Type B pancreatic cell (in vitro differentiated cells): ENCODE data around the gene FEM1A. TPM values are rescaled to one million over a fixed set of nuclear protein-coding genes. Genes with fewer than 3 reads are reported as not detected.
A peak's percentile ranks its signal among the peaks of the same experiment; 100 is the strongest.
"Not testable (repeated sequence)": the region's sequence is repeated elsewhere in the genome, so short reads cannot be mapped to it uniquely, and the experiment has no call there.

Experiments
- DNase-seq: peaks from one replicate; pipeline ENCODE4 v3.0.0; 2021; ENCODE audit warnings: mixed read lengths; ENCODE audit not compliant: unreplicated experiment; ENCODE audit errors: extremely low spot score
- H3K27ac Mint-ChIP-seq: 2 replicates; pipeline ENCODE4 v1.8.0; 2021; ENCODE audit warnings: mild to moderate bottlenecking, mixed read lengths
- H3K27me3 Mint-ChIP-seq: 2 replicates; pipeline ENCODE4 v1.8.0; 2021; ENCODE audit warnings: mixed read lengths
- H3K36me3 Mint-ChIP-seq: 2 replicates; pipeline ENCODE4 v1.8.0; 2021; ENCODE audit warnings: mixed read lengths
- H3K4me1 Mint-ChIP-seq: one replicate; pipeline ENCODE4 v1.8.0; 2021; ENCODE audit warnings: mixed read lengths; ENCODE audit not compliant: unreplicated experiment
- H3K4me3 Mint-ChIP-seq: 2 replicates; pipeline ENCODE4 v1.8.0; 2021; ENCODE audit warnings: mild to moderate bottlenecking, mixed read lengths
- H3K9me3 Mint-ChIP-seq: 2 replicates; pipeline ENCODE4 v1.8.0; 2021; ENCODE audit warnings: mixed read lengths
- total RNA-seq: library from RNA; stranded (reverse); gene quantifications from 2 replicates; pipeline ENCODE4 v1.2.1, GENCODE V29; 2021; ENCODE audit warnings: low replicate concordance
- TF ChIP-seq, protein P1 (sequence below): fragments of 200-600 bp; sonication (generic); conservative IDR thresholded peaks from 2 replicates; pipeline ENCODE4 v1.5.0; 2021; ENCODE audit warnings: antibody characterized with exemption, mild to moderate bottlenecking

Gene FEM1A
- total RNA-seq, 1 donor from 2014 or later: 13.7 TPM

DNA sequence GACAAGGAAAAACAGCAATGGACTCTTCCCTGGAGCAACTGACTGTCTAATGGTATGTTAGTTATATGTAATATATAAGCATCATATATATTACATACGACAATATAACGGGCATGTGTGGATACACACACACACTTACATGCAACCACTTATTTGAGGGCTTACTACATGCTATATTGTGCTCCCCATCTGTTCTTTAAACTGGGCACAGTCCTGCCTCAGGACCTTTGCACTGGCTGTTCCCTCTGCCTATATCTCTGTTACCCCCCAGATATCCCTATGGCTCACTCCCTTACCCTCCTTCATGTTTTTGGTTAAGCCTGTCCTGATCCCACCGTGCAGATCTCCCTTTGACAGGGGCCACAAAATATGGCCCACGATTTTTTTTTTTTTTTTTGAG, 29.7 kb downstream of the FEM1A start:
- Mint-ChIP-seq H3K36me3 (no peaks in the 10 kb centered on the region), H3K9me3 (no peaks in the 10 kb centered on the region), H3K4me3 (no peak overlapping the region), H3K27ac (no peak overlapping the region), H3K4me1 (no peaks in the 10 kb centered on the region), H3K27me3 (no peaks in the 10 kb centered on the region)
- TF ChIP-seq, protein P1, sequence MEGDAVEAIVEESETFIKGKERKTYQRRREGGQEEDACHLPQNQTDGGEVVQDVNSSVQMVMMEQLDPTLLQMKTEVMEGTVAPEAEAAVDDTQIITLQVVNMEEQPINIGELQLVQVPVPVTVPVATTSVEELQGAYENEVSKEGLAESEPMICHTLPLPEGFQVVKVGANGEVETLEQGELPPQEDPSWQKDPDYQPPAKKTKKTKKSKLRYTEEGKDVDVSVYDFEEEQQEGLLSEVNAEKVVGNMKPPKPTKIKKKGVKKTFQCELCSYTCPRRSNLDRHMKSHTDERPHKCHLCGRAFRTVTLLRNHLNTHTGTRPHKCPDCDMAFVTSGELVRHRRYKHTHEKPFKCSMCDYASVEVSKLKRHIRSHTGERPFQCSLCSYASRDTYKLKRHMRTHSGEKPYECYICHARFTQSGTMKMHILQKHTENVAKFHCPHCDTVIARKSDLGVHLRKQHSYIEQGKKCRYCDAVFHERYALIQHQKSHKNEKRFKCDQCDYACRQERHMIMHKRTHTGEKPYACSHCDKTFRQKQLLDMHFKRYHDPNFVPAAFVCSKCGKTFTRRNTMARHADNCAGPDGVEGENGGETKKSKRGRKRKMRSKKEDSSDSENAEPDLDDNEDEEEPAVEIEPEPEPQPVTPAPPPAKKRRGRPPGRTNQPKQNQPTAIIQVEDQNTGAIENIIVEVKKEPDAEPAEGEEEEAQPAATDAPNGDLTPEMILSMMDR: no peak
- no peak for DNase-seq

DNA sequence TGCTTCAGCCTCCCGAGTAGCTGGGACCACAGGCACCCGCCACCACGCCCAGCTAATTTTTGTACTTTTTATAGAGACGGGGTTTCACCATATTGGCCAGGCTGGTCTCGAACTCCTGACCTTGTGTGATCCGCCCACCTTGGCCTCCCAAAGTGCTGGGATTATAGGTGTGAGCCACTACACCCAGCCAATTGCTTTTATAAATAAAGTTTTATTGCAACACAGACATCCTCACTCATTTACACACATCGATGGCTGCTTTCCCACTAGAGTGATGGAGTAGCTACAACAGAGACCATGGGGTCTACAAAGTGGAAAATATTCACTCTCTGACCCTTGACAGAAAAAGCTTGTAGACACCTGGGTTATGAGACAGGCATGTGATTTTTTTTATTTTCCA, 30.8 kb downstream of the FEM1A start:
- not testable (repeated sequence) for H3K36me3 Mint-ChIP-seq, H3K27me3 Mint-ChIP-seq, H3K27ac Mint-ChIP-seq, H3K9me3 Mint-ChIP-seq, H3K4me1 Mint-ChIP-seq, H3K4me3 Mint-ChIP-seq, DNase-seq

- TF ChIP-seq, protein P1: no peak
- Mint-ChIP-seq H3K4me1 (no peaks in the 10 kb centered on the region), H3K27ac (no peak overlapping the region), H3K27me3 (no peaks in the 10 kb centered on the region), H3K4me3 (no peak overlapping the region), H3K36me3 (no peaks in the 10 kb centered on the region), H3K9me3 (no peaks in the 10 kb centered on the region)
- no peak for DNase-seq
Measured at GRCh38 chr19:4823577-4823976, 32.0 kb downstream of the FEM1A start.

DNA sequence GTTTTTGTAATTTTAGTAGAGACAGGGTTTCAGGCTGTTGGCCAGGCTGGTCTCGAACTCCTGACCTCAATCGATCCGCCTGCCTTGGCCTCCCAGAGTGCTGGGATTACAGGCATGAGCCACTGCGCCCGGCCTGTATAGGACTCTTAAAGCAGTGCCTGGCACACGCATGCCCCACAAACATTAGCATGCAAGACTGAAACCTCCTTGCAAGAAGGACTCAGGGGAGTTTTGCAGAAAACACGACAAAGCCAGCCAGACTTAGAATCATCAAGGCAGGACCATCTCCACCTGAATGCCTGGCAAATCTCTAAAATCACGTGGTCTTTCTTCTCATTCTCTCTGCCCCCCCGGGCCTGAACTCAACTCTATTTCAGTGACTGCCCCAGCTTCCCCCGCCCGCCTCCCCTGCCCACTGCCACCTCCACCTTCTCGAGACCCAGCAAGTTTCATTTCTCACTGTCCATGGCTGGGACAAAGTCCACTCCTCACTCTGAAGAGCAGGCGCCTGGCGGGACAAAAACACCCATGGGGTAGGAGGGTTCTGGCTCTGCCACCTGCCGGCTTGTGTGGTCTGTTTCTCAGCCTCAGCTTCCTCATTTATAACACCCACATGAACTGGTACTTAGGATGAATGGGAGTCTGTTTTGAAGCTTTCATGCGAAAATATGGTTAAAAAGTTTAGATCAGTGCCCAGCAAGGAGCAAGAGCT, 37.6 kb downstream of the FEM1A start:
- H3K9me3 Mint-ChIP-seq: no peaks in the 10 kb centered on the region

GRCh38 chr19:4830332-4830731, 38.8 kb downstream of the FEM1A start:
- no peak for DNase-seq
- Mint-ChIP-seq H3K27ac (peak overlapping the region; percentile 91), H3K4me3 (peak overlapping the region; percentile 90), H3K4me1 (peaks cover 14% of the 10 kb centered on the region), H3K36me3 (no peaks in the 10 kb centered on the region), H3K27me3 (no peaks in the 10 kb centered on the region), H3K9me3 (no peaks in the 10 kb centered on the region)
- TF ChIP-seq, protein P1: no peak

More for the DNA sequence above, 37.6 kb downstream of the FEM1A start:
- Mint-ChIP-seq H3K4me3 (peak overlapping the region; percentile 77), H3K27ac (peak overlapping the region; percentile 76), H3K27me3 (no peaks in the 10 kb centered on the region), H3K36me3 (no peaks in the 10 kb centered on the region), H3K4me1 (peaks cover 14% of the 10 kb centered on the region)
- no peak for DNase-seq
- TF ChIP-seq, protein P1: no peak

- no peaks in the 10 kb centered on the region for H3K36me3 Mint-ChIP-seq
- peak overlapping the region; percentile 90 for H3K4me3 Mint-ChIP-seq
- H3K4me1 Mint-ChIP-seq: peaks cover 14% of the 10 kb centered on the region
- DNase-seq: no peak
- no peaks in the 10 kb centered on the region for H3K27me3 Mint-ChIP-seq
- no peaks in the 10 kb centered on the region for H3K9me3 Mint-ChIP-seq
- H3K27ac Mint-ChIP-seq: peak overlapping the region; percentile 91
- TF ChIP-seq, protein P1: no peak
Measured at GRCh38 chr19:4830768-4831265, 39.3 kb downstream of the FEM1A start.
